K562 (cell line): ENCODE measurements around the gene HHLA2. TPM values are rescaled to one million over a fixed set of nuclear protein-coding genes. Genes with fewer than 3 reads are reported as not detected.

Experiments used
- ATAC-seq: fragments of 200-7000 bp; cut with Tn5 transposase; 3 replicates; pipeline ENCODE4 v1.9.1; 2020; ENCODE audit warnings: moderate library complexity
- BruUV-seq: library from RNA; stranded (reverse); fragments of 400-500 nt; replicated peaks from 2 replicates; lab custom pipeline; 2021; lab: Mats Ljungman, UMichigan
- CTCF ChIA-PET: fragments of 300-600 bp; formaldehyde crosslinking; extraction: SDS; loops from one replicate; lab custom pipeline; 2021; ENCODE audit warnings: low intra/inter-chr PET ratio; lab: Yijun Ruan, JAX
- POLR2A ChIA-PET: fragments of 300-600, 350-650 bp; sonication (Branson Sonifier 250); formaldehyde crosslinking; extraction: SDS; loops from one replicate; lab custom pipeline; 2021; ENCODE audit warnings: antibody characterized with exemption, inconsistent platforms; lab: Yijun Ruan, JAX
- DNase-seq, 4 experiments: peaks; one replicate each; pipeline versions ENCODE4 v3.0.0 to v3.0.0-alpha.2; 2011 to 2018; ENCODE audit warnings: low spot score in 3 of 4, mixed read lengths in 3 of 4; ENCODE audit errors: extremely low read depth in 1 of 4
- FAIRE-seq: peaks from 2 replicates; lab custom pipeline; 2011; peaks lifted over from hg19 to GRCh38; lab: Jason Lieb, UNC
- H2AFZ ChIP-seq: 2 replicates; pipeline ENCODE4 v1.6.0; 2011; ENCODE audit warnings: low read depth, low read length, control low read depth, inconsistent platforms
- H3K27ac ChIP-seq: fragments of 200-600 bp; 3 replicates; pipeline ENCODE4 v1.8.0; 2011; ENCODE audit warnings: low read depth, mild to moderate bottlenecking, control low read depth, inconsistent platforms, low read length, moderate library complexity, mixed read lengths; ENCODE audit errors: extremely low read depth
- H3K27me3 ChIP-seq, 2 experiments: fragments of 300-600 bp in 1 of 2; 2 replicates in 1 of 2; 3 replicates in 1 of 2; pipeline versions ENCODE4 v1.6.0 to v1.8.0; 2011; ENCODE audit warnings: inconsistent platforms in 2 of 2, low read length in 2 of 2, mild to moderate bottlenecking in 1 of 2, mixed read lengths in 1 of 2, moderate library complexity in 1 of 2; ENCODE audit not compliant: control insufficient read depth in 2 of 2, insufficient read depth in 2 of 2
- H3K36me3 ChIP-seq: fragments of 300-600 bp; 3 replicates; pipeline ENCODE4 v1.8.0; 2011; ENCODE audit warnings: mild to moderate bottlenecking, low read length, inconsistent platforms; ENCODE audit not compliant: control insufficient read depth, insufficient read depth
- H3K4me1 ChIP-seq, 2 experiments: fragments of 200-600 bp in 1 of 2; replicated peaks in 1 of 2; 2 replicates in 1 of 2; 3 replicates in 1 of 2; pipeline versions ENCODE4 v1.5.1 to v1.8.0; 2011; ENCODE audit warnings: inconsistent platforms in 2 of 2, low read length in 2 of 2, mild to moderate bottlenecking in 1 of 2, mixed read lengths in 1 of 2, moderate library complexity in 1 of 2; ENCODE audit not compliant: control insufficient read depth in 2 of 2, insufficient read depth in 2 of 2
- H3K4me2 ChIP-seq: 2 replicates; pipeline ENCODE4 v1.6.1; 2011; ENCODE audit warnings: low read length, control low read depth, inconsistent platforms, mixed read lengths; ENCODE audit not compliant: insufficient read depth
- H3K4me3 ChIP-seq: fragments of 200-600 bp; sonication (generic), shearing (Covaris generic); 2 replicates; pipeline ENCODE4 v1.5.1; 2016; ENCODE audit warnings: control low read depth, inconsistent platforms
- H3K79me2 ChIP-seq: fragments of 200-600 bp; 3 replicates; pipeline ENCODE4 v1.8.0; 2011; ENCODE audit warnings: low read length, inconsistent platforms; ENCODE audit not compliant: control insufficient read depth, insufficient read depth
- H3K9ac ChIP-seq, 2 experiments: 2 replicates each; pipeline versions ENCODE4 v1.6.0 to v1.6.1; 2011; ENCODE audit warnings: low read depth in 2 of 2, low read length in 2 of 2, control low read depth in 1 of 2, inconsistent platforms in 1 of 2, mild to moderate bottlenecking in 1 of 2, mixed read lengths in 1 of 2; ENCODE audit not compliant: insufficient read depth in 1 of 2
- H3K9me1 ChIP-seq: one replicate; pipeline ENCODE4 v1.6.0; 2011; ENCODE audit warnings: inconsistent platforms, mild to moderate bottlenecking, low read length, moderate library complexity; ENCODE audit not compliant: control insufficient read depth, insufficient read depth
- H3K9me3 ChIP-seq: replicated peaks from 2 replicates; pipeline ENCODE4 v1.5.1; 2011; ENCODE audit warnings: low read depth, low read length, inconsistent platforms; ENCODE audit not compliant: control insufficient read depth, insufficient read depth
- H4K20me1 ChIP-seq: replicated peaks from 2 replicates; pipeline ENCODE4 v1.6.1; 2011; ENCODE audit warnings: low read length, inconsistent platforms, mixed read lengths; ENCODE audit not compliant: control insufficient read depth, insufficient read depth
- DMBX1 ChIP-seq: fragments of 250-450 bp; sonication (Bioruptor Pico); IDR thresholded peaks from 2 replicates; pipeline ENCODE4 v1.8.0; 2022; ENCODE audit warnings: inconsistent platforms, mild to moderate bottlenecking, moderate library complexity, borderline replicate concordance
- KHSRP ChIP-seq: fragments of 450-650 bp; IDR thresholded peaks from 2 replicates; pipeline ENCODE4 v1.6.1; 2017
- NFIX ChIP-seq: fragments of 250-450 bp; sonication (Bioruptor Pico); IDR thresholded peaks from 2 replicates; pipeline ENCODE4 v1.4.0; 2020; ENCODE audit warnings: low read depth, mild to moderate bottlenecking, moderate library complexity
- POLR2A ChIP-seq: fragments of 450-650 bp; conservative IDR thresholded peaks from 2 replicates; pipeline ENCODE4 v1.6.1; 2016
- SPI1 ChIP-seq: IDR thresholded peaks from 2 replicates; pipeline ENCODE4 v1.6.1; 2011; ENCODE audit warnings: low read depth, low read length, control low read depth, borderline replicate concordance
- SUPT5H ChIP-seq: fragments of 450-650 bp; IDR thresholded peaks from 2 replicates; pipeline ENCODE4 v1.6.1; 2016
- WGBS: fragments of 100-300 bp; shearing (Covaris generic); methylation state at CpG from one replicate; pipeline ENCODE4 v1.1.6; 2016; ENCODE audit warnings: low coverage, mixed read lengths; ENCODE audit not compliant: insufficient coverage; ENCODE audit errors: missing lambda C conversion rate; 5-methylcytosine and 5-hydroxymethylcytosine counted together
- in situ Hi-C: fragments of 300-500 bp; cut with MboI; formaldehyde crosslinking; loops from 4 replicates; pipeline ENCODE4 v1.15.0; 2018; ENCODE audit warnings: inconsistent platforms, mixed read lengths
- intact Hi-C: fragments of 100-400 bp; cut with micrococcal nuclease; formaldehyde crosslinking; loops from 2 replicates; pipeline ENCODE4 v1.14.2; 2022
- polyA plus RNA-seq, 8 experiments: library from polyadenylated mRNA; depleted of rRNA in 4 of 8; stranded (reverse) in 5 of 8; unstranded in 3 of 8; fragments of >200 nt; fragmentation: Nextera tagmentation in 2 of 8; fragmentation: Illumina TruSeq in 1 of 8; extraction: Ambion mirVana in 2 of 8; extraction: Trizol in 1 of 8; gene quantifications; 2 replicates each; pipeline versions ENCODE4 v1.2.1 to v1.2.3, GENCODE V29; 2011 to 2014; ENCODE audit warnings: inconsistent platforms in 1 of 8, missing spikeins in 1 of 8
- total RNA-seq, 7 experiments: library from RNA; depleted of rRNA in 6 of 7; stranded (reverse); fragments of >200 nt in 6 of 7; fragmentation: Illumina TruSeq in 2 of 7; extraction: Trizol in 2 of 7; gene quantifications; 2 replicates each; pipeline versions ENCODE4 v1.2.1 to v1.2.3, GENCODE V29; 2011 to 2021; ENCODE audit warnings: low replicate concordance in 1 of 7
- TF ChIP-seq, protein P1 (sequence below): sonication (generic); formaldehyde crosslinking; IDR thresholded peaks from 2 replicates; pipeline ENCODE4 v1.8.0; 2022; ENCODE audit warnings: mild to moderate bottlenecking, missing genetic modification reagents

HHLA2 gene
- total and polyA plus RNA-seq, 9 of the 15 experiments (the other 6 are each of a cell fraction or from before 2014, with no cell fraction given) = 0.04 TPM; not detected in 7

DNA sequence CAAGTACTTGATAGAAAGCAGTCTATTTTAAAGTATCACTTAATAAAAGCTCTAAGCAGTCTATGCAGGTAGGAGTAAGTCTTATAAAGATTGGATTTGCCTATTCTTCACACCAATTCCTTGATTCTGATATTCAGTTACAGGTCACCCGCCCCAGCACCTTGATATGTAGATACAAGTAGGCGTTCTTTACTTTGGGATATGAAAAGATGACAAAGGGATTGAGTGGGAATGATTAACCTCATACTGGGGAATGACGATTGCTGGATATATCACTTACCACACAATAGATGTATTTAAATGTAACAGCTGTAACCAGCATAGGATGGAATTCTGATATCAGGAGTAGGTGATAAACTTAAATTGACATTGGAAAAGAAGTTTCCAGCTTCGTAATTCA lies 47.1 kb downstream of the HHLA2 start (continued):
- TF ChIP-seq NFIX (CRISPR knock-in tag) = no peak
- no peak for TF ChIP-seq DMBX1 (CRISPR knock-in tag)
- TF ChIP-seq, protein P1, sequence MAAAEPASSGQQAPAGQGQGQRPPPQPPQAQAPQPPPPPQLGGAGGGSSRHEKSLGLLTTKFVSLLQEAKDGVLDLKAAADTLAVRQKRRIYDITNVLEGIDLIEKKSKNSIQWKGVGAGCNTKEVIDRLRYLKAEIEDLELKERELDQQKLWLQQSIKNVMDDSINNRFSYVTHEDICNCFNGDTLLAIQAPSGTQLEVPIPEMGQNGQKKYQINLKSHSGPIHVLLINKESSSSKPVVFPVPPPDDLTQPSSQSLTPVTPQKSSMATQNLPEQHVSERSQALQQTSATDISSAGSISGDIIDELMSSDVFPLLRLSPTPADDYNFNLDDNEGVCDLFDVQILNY (CRISPR knock-in tag) = no peak
- TF ChIP-seq, all 486 proteins: peak for 0

DNA sequence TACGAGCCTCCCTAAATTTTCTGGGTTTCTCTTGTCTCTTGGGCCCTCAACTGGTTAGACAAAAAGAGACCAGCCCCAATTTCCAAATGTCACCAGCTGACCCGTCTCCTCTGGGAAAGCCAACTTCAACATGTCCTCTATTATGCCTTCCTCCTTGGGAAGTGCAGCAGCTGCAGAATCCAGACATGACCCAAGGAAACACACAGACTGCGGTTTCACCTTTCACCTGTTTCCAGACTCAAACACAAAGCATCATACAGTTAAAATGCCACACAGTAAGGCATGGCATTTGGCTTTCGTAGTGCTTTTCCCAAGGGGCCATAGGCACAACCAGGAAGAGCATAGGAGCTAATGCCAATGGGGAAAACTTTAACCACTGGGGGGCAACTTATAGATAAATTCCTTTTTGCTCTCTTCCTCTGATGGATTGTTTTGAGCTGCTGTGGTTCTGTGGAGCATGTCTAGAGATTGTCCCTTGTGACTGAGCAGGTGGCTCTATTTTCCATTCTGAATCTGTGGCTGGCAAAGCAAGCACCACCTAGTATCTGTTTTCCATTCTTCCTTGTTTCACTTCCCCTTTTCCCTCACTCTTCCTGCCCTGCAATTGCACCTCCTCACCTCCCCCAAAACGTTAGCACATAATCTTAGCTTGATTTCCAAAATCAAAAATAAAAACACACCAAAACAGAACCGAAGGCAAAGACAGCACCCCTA lies 49.3 kb downstream of the HHLA2 start:
- H2AFZ ChIP-seq = no peak overlapping the region
- in situ Hi-C loops (no loop called here), intact Hi-C loops (no loop called here)
- no peaks in the 10 kb centered on the region for H3K79me2 ChIP-seq
- H3K4me2 ChIP-seq = no peak overlapping the region
- H3K4me1 ChIP-seq = no peaks in the 10 kb centered on the region
- no peaks in the 10 kb centered on the region for H3K9me1 ChIP-seq
- WGBS = 0% methylated on average over 6 of the region's 6 CpGs
- H3K36me3 ChIP-seq = no peaks in the 10 kb centered on the region
- BruUV-seq = no TSS peak
- H3K27ac ChIP-seq = no peak overlapping the region
- FAIRE-seq (no peak), DNase-seq (no peak), ATAC-seq (no peak)
- no peaks in the 10 kb centered on the region for H4K20me1 ChIP-seq
- no peak for TF ChIP-seq KHSRP
- no peak for TF ChIP-seq SUPT5H
- peak; percentile 37; the same call in 1 of the 2 replicates for TF ChIP-seq SPI1
- no peak for TF ChIP-seq POLR2A
- POLR2A ChIA-PET = interaction anchor here (0.6 kb wide), 1 partner anchor 129 kb away, joined by 3 read pairs; no protein-coding TSS in a partner anchor
- CTCF ChIA-PET = no interaction called here
- no peaks in the 10 kb centered on the region for H3K27me3 ChIP-seq
- H3K9me3 ChIP-seq = no peaks in the 10 kb centered on the region
- no peak overlapping the region for H3K4me3 ChIP-seq
- H3K9ac ChIP-seq = no peak overlapping the region
